NCI-H2227 treated with DMSO at 0.1 percent for 48 hours (cell line): ENCODE data around the gene TMEM163.

ENCODE experiments used
- DNase-seq: peaks from one replicate; lab custom pipeline; 2025; lab: John Stamatoyannopoulos, UW

The TMEM163 gene

DNA sequence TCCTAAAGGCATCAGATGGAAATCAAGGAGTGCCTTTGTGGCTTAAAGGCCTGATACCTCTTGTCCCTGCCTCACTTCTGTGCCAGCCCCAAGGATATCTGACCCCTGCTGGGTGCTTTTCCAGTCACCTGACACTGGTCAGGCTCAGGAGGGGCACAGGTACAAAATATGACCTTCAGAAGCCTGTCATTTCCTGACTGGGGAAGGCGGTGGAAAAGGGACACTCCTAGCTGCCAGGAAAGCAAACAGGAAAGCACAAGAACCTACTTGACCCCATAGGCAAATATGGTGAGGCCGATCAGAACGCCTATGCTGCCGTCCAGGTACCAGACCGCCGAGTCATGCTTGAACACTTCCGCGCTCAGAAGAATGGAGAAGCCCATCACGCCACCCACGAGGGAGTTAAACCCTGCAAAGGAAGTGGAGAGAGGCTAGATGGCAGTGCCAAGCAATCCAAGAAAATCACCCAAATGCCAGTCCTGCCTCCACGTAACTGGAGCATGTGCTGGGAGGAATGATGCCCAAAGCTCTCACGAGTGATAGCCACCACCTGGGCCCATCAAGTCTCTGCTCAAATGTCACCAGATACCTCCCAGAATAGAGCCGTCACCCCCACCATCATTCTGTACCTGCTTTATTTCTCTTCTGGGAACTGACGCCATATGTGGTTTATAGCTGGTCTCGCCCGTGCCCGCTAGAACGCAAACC, 260.9 kb downstream of the TMEM163 start:
- no peak for DNase-seq

DNA sequence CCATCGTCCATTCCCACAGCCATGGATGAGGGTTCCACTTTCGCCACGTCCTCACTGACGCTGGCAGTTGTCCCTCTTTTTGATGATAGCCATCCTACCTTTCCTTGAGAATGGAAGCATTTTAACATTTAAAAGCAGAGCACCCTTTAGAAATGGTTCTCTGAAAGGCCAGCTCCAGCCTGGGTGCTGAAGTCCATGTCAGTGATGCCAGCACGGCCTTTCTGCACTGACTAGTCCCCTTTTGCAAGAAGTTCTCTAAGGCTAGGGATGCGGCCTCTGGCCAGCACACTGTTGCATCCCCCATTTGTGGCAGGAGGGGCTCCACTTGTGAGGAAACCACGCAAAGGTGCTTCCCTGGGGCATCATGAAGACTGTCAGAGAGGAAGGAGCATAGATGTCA, 261.4 kb downstream of the TMEM163 start:
- no peak for DNase-seq

DNA sequence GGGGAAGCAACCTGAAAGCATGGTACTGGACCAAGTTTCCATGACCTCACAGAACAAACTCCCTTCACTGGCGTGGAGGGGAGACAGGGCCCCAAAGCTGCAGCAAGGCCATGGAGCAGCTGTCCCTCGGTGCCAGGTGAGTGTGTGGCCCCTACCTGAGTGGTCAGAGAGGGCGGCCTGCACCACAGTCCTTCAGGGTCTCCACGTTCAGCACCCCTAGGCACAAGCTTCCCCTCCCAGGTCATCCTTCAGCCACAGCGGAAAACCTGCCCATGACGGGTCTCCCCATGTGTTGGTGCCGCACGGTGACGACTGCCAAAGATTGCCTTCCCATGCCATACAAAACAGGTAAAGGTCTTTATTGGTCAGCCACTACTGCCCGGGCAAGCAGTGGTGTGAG, 263.4 kb downstream of the TMEM163 start:
- no peak for DNase-seq

GRCh38 chr2:134454931-134455330, 263.9 kb downstream of the TMEM163 start:
- no peak for DNase-seq

GRCh38 chr2:134454426-134454825, 264.4 kb downstream of the TMEM163 start:
- no peak for DNase-seq

DNA sequence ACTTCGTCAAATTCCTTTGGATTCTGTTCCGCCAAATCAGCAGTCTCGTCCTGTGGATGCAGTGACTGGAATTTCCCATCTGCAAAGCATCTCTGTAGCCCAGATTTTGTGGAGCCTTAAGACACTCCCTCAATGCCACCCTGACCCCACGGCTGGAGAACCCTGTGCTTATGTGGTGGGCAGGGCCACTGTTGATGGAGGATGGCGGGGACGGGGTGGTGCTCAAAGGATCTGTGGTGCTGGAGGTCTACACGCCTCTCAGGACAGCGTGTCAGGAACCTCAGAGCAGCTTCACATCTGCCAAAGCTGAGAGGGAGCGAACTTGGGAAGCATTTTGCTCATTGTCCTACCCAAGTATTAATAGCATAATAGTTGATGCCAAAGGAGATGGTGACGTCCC, 264.8 kb downstream of the TMEM163 start:
- DNase-seq = no peak

- DNase-seq = no peak
Observed at GRCh38 chr2:134453476-134453875, 265.3 kb downstream of the TMEM163 start.

DNA sequence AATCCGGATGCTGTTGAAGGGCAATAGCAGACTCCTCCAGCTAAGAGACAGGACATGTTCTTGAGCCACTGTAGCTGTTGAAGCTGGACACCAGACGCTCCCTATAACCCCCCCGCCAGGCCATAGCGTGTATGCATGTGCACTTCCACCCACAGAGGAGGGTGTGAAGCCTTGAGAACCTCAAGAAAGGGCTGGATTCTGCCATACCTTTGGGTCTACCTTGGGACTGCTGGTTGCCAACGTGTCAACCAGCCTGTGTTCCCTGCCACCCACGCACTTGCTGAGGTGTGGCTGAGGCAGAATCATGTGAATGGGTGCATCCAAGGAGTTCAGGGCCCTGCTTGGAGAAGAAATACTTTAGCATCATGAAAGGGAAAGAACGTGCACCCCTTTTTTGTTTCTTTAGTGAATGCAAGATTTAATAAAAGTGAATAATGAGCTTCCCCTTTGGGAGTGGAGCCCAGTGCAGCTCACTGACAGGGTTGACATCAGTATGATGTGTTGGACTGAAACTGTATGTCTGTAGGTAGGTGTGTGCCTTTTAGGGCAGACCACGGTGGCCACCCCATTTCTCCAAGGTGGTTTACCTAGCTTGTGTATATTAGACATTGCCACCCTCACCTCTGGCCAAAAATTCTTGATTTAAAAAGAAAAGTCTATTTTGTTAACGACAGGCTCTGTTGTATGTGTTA, 266.6 kb downstream of the TMEM163 start:
- no peak for DNase-seq

- DNase-seq = no peak
Observed at GRCh38 chr2:134451347-134451630, 267.5 kb downstream of the TMEM163 start.

GRCh38 chr2:134449751-134450513, 268.9 kb downstream of the TMEM163 start:
- DNase-seq = no peak

DNA sequence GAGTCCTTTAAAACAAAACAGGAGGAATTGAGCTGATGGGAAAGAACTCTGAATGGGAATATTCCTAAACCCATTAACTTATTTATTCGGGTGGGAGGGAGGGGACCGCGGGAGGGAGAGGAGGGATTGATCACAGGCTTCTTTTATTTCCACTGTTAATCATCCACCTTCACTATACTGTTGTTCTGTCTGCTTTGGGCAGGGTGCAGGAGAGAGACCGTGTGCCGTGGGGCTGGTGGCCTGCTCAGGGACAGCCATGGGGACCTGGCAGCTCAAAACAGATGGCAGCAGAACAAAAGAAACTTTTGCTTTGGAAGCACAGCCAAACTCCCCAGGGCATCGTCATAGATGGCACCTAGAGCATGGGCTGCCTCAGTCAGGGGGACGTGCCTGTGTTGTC, 269.6 kb downstream of the TMEM163 start:
- no peak for DNase-seq

DNA sequence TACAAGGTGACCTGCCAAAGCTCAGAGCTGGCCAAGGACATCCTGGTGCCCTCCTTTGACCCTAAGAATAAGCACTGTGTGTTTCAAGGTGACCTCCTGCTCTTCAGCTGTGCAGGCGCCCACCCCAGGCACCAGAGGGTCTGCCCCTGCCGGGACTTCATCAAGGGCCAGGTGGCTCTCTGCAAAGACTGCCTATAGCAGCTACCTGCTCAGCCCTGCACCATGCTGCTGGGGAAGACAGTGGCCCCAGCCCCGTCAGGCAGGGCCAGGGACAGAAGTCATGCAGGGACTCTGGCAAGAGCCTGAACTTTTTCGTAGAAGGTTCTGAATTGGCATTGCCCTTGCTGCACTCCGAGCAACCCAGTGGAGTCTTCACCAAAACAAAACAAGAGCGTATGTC, 270.1 kb downstream of the TMEM163 start:
- DNase-seq = no peak

- DNase-seq = no peak
Observed at GRCh38 chr2:134447669-134448068, 271.1 kb downstream of the TMEM163 start.

DNA sequence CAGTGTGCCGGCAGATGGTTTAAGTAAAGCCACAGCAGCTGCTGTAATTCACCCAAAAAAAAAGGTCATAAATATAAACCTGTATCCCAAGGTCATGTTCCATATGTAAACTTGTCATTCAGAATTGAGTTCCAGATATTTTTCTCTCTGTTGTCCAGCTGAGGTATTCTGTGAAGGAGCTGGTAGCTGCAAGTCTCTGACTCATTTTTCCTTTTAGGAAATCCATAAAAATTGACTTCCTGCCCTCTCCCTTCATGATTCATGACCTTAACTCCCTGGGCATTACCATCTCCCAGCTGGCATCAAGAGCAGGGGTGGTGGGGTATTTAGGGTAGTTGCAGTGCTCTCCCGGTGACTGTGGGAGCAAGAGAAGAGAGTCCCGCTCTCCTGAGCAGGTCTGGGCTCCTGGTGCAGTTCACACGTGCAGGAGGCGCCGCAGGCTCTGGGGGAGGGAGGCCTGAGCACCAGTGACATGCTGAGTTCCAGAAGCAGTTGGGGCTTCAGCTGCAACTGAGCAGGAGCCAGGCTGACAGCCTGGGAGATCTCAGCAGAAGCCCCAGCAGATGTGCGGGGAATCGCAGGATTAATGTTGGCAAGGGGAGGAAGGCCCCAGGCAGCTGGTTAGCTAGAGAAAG, 272.3 kb downstream of the TMEM163 start:
- DNase-seq = no peak

DNA sequence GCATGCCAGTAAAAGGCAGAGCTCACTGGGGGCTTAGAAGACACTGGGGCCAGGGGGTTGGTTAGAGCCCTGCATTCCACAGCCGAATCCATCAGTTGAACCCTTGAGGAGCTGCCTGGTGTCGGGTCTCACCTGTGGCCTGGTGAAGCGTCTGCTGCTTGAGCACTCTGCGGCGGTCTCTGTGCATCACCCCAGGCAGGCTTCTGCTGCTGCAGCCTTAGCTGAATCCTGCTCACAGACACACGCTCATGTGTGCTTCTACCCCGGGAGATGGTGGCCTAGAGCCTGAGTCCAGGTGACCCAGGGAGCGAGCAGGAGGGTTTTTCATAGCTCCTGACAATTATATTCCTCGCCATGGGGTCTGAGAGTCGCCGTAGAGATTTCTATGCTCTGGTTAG, 272.8 kb downstream of the TMEM163 start:
- peak; percentile 35 for DNase-seq

DNA sequence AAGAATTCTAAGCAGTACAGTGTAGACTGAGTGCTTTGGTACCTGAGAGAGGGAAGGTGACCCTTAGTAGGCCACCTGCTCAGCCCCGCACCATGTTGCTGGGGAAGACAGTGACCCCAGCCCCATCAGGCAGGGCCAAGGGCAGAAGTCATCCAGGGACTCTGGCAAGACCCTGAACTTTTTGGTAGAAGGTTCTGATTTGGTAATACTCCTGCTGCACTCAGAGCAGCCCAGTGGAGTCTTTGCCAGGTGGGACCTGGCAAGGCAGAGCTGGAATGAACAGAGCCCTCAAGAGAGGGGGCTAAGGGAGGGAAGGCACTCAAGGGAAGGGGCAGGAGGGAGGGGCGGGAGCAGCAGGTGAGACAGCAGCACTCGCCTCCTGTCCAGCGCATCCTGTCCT, 273.7 kb downstream of the TMEM163 start:
- no peak for DNase-seq

GRCh38 chr2:134443814-134444480, 274.9 kb downstream of the TMEM163 start:
- no peak for DNase-seq

- DNase-seq = no peak
Observed at GRCh38 chr2:134441153-134441863, 277.5 kb downstream of the TMEM163 start.

DNA sequence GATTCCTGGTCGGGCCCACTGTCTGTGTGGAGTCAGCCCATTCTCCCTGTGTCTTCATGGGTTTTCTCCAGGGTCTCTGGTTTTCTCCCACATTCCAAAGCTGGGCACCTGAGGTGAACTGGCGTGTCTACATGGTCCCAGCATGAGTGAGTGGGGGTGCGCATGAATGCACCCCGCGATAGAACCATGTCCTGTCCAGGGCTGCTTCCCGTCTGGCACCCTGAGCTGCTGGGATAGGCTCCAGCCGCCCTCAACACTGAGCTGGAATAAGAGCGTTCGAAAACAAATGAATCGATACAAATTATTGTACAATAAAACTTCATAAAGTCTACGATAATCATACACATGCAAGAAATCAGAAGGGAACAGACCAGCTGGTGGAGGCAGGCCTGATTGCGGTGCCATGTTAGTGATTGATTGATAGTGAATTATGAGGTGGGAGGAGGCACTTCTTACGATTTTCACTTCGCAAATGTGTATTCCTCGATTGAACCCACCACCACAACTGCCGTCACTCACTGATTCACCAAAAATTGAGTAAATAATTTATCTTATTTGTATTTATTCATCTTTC, 278.4 kb downstream of the TMEM163 start:
- no peak for DNase-seq

- DNase-seq = no peak
Observed at GRCh38 chr2:134438371-134438770, 280.4 kb downstream of the TMEM163 start.

GRCh38 chr2:134436706-134437105, 282.1 kb downstream of the TMEM163 start:
- no peak for DNase-seq
